Epithelial cell of proximal tubule (primary cell): ENCODE measurements around the gene NHSL2. TPM values are rescaled to one million over a fixed set of nuclear protein-coding genes. Genes with fewer than 3 reads are reported as not detected.

Source experiments
- DNase-seq: peaks from one replicate; pipeline ENCODE4 v3.0.0-alpha.2; 2011; ENCODE audit warnings: low read depth
- H3K4me3 ChIP-seq: 2 replicates; pipeline ENCODE4 v1.5.1; 2011; ENCODE audit warnings: low read depth, mild to moderate bottlenecking, low read length
- total RNA-seq: library from RNA; depleted of rRNA; stranded (reverse); fragments of >200 nt; gene quantifications from 2 replicates; pipeline ENCODE4 v1.2.3, GENCODE V29; 2015
- TF ChIP-seq, protein P1 (sequence below): conservative IDR thresholded peaks from 2 replicates; pipeline ENCODE4 v1.5.1; 2012; ENCODE audit warnings: low read depth, mild to moderate bottlenecking, low read length

The NHSL2 gene
- total RNA-seq, 1 donor from 2014 or later: 1.0 TPM

DNA sequence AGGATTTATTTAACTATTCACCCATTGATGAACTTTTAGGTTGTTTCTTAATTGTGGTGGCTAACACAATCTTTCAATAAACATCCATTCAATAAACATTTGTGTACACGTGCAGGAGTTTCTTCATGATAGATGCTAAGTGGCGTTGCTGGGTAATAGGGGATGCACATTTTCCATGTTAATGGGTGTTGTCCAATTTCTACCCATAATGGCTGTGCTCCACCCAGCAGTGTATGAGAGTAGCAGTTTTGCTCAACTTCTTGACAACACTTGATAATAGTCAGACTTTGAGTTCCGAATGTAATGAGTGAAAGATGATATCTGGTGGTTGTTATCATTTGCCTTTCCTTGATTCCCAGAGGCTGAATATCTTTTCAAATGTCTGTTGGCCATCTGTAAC lies 104.7 kb downstream of the NHSL2 start:
- TF ChIP-seq, protein P1, sequence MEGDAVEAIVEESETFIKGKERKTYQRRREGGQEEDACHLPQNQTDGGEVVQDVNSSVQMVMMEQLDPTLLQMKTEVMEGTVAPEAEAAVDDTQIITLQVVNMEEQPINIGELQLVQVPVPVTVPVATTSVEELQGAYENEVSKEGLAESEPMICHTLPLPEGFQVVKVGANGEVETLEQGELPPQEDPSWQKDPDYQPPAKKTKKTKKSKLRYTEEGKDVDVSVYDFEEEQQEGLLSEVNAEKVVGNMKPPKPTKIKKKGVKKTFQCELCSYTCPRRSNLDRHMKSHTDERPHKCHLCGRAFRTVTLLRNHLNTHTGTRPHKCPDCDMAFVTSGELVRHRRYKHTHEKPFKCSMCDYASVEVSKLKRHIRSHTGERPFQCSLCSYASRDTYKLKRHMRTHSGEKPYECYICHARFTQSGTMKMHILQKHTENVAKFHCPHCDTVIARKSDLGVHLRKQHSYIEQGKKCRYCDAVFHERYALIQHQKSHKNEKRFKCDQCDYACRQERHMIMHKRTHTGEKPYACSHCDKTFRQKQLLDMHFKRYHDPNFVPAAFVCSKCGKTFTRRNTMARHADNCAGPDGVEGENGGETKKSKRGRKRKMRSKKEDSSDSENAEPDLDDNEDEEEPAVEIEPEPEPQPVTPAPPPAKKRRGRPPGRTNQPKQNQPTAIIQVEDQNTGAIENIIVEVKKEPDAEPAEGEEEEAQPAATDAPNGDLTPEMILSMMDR: no peak
- DNase-seq: no peak

DNA sequence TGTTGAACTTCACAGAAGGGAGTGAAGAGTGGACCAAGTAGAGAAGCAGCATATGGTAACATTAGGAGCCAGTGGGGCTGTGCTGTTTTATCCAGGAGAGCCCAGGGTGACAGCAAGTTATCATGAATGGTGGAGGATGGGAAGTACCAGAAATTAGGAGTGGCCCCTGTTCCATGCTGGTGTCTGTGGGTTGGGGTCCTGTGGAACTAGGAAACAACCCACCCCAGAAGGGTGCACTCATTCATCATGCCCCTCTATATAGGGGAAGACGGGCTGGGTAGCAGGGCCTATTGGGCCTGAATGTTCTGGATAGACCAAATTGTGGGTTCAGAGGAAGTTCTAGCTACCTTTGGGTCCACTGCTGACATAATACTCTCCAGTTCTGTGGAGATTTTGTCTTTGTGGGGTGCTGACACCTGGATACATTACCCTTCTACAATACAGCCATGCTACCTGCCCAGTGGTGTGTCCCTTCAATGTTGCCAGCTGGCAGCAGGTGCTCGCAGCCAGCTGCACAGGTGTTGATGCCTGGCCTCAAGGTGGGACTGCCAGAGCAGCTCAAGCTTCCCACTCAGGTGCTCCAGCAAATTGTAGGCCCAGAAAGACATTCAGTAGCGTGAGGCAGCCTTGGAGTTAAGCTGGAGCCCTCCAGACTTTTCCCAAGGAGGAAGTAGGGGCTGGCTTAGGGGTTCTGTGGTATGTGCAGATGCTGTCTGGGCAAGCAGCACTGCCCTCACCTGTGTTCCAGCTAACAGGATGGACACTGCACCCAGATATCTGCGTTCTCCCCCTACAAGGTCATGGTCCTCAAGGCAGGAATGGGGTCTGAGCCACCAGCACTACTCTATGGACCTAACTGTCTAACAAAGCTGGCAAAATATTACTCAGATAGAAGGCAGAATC lies 106.5 kb downstream of the NHSL2 start:
- no peak overlapping the region for H3K4me3 ChIP-seq
- TF ChIP-seq, protein P1: no peak
- no peak for DNase-seq

More for the DNA sequence above, 104.7 kb downstream of the NHSL2 start:
- no peak overlapping the region for H3K4me3 ChIP-seq

DNA sequence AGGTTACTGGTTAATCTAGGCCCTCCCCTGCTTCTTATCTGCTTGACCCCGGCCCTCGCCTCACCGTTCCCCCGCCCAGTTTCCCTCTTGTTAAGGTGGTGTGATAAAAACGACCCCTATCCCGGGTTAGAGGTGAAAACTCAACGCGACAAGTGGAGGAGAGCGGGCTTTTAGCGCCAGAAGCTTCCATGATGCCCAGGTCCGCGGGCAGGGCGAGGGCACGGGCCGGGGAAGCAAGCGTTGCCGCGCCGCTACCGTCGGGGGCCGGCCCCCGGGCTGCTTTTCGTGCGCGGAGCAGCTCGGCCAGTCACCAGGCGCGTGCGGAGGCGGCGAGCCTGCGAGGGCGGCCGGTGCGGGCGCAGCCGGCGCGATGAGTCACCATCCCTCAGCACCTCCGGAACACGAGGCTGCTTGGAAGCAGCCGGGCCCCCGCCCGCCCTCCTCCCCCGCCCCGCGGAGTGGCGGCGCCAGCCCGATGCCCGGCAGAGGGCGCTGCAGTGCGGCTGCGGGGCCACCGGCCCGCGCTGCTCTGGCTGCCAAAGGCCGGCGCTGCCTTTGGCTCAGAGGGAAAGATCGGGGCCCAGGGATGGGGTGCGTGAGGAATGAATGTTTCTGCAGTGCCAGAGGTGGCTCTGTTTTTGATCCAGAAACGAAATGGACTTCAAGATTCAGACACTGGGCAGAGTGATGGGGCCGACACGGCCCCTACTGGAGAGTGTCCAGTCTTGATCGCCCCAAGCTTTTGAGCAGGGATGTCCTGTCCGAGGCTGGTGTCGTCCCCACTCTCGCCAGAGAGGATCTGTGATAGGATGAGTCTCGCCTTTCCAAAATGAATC lies 107.8 kb downstream of the NHSL2 start:
- TF ChIP-seq, protein P1: peak; percentile 44
- peak overlapping the region; percentile 36 for H3K4me3 ChIP-seq
- DNase-seq: no peak

DNA sequence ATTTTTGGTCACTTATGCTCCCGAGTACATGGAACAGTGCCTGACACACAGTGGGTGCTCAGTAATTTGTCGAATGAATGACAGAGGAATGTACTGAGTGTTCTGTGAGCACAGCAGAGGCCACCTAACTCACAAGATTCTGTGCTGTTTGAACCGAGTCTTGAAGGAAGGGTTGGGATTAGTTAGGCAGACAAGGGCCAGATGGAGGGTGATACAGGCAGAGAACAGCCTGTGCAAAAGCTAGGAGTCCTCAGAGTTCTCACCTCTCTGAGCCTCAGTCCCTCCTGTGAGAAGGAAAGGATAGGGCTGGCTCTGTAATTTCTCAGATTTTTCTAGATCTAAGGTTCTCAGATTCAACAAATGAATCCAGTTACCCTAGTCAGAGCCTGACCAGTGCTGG lies 108.8 kb downstream of the NHSL2 start:
- no peak for DNase-seq
- H3K4me3 ChIP-seq: no peak overlapping the region
- TF ChIP-seq, protein P1: no peak

DNA sequence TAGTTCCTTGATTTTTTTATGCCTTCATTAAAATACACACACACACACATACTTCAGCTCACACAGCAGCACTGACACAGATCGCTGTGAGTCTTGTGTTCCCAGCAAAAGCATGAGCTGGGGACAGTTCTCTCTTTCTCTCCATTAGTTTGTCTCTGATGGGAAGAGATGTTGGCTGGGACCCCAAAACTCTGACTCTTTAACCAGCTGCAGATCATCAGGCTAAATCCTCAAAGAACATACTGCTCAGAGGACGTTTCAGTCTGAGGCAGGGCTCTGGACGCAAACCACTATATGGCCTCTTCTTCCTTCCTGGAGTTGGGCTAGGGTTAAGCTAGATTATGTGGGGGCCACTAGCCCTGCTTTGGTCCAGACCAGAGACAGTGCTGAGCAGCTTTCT lies 109.6 kb downstream of the NHSL2 start:
- no peak for DNase-seq
- TF ChIP-seq, protein P1: no peak
- H3K4me3 ChIP-seq: no peak overlapping the region

DNA sequence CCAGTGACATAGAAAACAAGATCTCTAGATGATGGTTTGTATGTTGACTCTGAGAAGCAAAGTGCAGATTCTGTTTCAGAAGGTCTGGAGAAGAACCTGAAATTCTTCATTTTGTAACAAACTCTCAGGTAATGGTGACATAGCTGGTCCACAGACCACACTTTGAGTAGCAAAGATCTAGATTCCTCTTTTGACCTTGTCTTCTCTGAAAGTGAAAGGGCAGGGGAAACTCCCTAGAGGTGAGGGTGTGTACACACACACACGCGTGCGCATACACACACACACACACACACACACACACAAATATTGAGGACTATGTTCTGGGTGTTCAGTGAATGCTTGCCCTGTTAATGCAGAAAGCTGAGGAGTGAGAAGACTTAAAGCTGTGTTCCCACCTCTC lies 110.1 kb downstream of the NHSL2 start:
- no peak overlapping the region for H3K4me3 ChIP-seq
- DNase-seq: no peak
- TF ChIP-seq, protein P1: no peak
